GM23338 (cell line): ENCODE measurements around the gene PSMD14. TPM values are rescaled to one million over a fixed set of nuclear protein-coding genes. Genes with fewer than 3 reads are reported as not detected.

Experiments used
- ATAC-seq: fragments of 200-7000 bp; cut with Tn5 transposase; 3 replicates; pipeline ENCODE4 v1.9.1; 2020
- DNase-seq: peaks from one replicate; pipeline ENCODE4 v3.0.0-alpha.2; 2015; ENCODE audit warnings: low spot score
- H2AFZ ChIP-seq: fragments of 200-600 bp; sonication (generic); 2 replicates; pipeline ENCODE4 v1.8.0; 2016; ENCODE audit warnings: antibody characterized with exemption, mild to moderate bottlenecking, moderate library complexity
- H3F3A ChIP-seq: fragments of 200-600 bp; sonication (generic); replicated peaks from 2 replicates; pipeline ENCODE4 v1.8.0; 2017; ENCODE audit warnings: antibody characterized with exemption, mixed run types, low read depth
- H3K27ac ChIP-seq: fragments of 200-600 bp; sonication (generic); 2 replicates; pipeline ENCODE4 v1.6.1; 2016; ENCODE audit warnings: low read depth
- H3K27me3 ChIP-seq: fragments of 200-600 bp; sonication (generic); 2 replicates; pipeline ENCODE4 v1.8.0; 2016; ENCODE audit warnings: mild to moderate bottlenecking, mixed run types, moderate library complexity; ENCODE audit not compliant: insufficient read depth
- H3K36me3 ChIP-seq: fragments of 200-600 bp; sonication (generic); 2 replicates; pipeline ENCODE4 v1.8.0; 2016; ENCODE audit warnings: mild to moderate bottlenecking; ENCODE audit not compliant: insufficient read depth
- H3K4me1 ChIP-seq: fragments of 200-600 bp; sonication (generic); 2 replicates; pipeline ENCODE4 v1.8.0; 2016; ENCODE audit warnings: mild to moderate bottlenecking, moderate library complexity; ENCODE audit not compliant: insufficient read depth
- H3K4me2 ChIP-seq: fragments of 200-600 bp; sonication (generic); 2 replicates; pipeline ENCODE4 v1.7.1; 2017; ENCODE audit warnings: mixed run types
- H3K4me3 ChIP-seq: fragments of 200-600 bp; sonication (generic); 2 replicates; pipeline ENCODE4 v1.6.1; 2016; ENCODE audit warnings: mixed run types
- H3K79me2 ChIP-seq: fragments of 200-600 bp; sonication (generic); replicated peaks from 2 replicates; pipeline ENCODE4 v1.8.0; 2017; ENCODE audit warnings: mild to moderate bottlenecking; ENCODE audit not compliant: insufficient read depth
- H3K9me2 ChIP-seq: fragments of 200-600 bp; sonication (generic); 2 replicates; pipeline ENCODE4 v1.8.0; 2017; ENCODE audit not compliant: insufficient read depth
- H4K20me1 ChIP-seq: fragments of 200-600 bp; sonication (generic); replicated peaks from 2 replicates; pipeline ENCODE4 v1.8.0; 2017; ENCODE audit warnings: mild to moderate bottlenecking; ENCODE audit not compliant: insufficient read depth
- H3K27ac Mint-ChIP-seq: 2 replicates; pipeline ENCODE4 v1.8.0; 2020; ENCODE audit warnings: inconsistent platforms, mild to moderate bottlenecking, moderate library complexity, mixed read lengths
- H3K27me3 Mint-ChIP-seq: 3 replicates; pipeline ENCODE4 v1.8.0; 2022; ENCODE audit warnings: low read depth, mild to moderate bottlenecking, moderate library complexity, mixed read lengths, inconsistent platforms; ENCODE audit not compliant: insufficient read depth, poor library complexity
- H3K36me3 Mint-ChIP-seq: 3 replicates; pipeline ENCODE4 v1.8.0; 2021; ENCODE audit warnings: low read depth, mild to moderate bottlenecking, inconsistent platforms, moderate library complexity, mixed read lengths
- H3K4me1 Mint-ChIP-seq: 3 replicates; pipeline ENCODE4 v1.8.0; 2020; ENCODE audit warnings: mild to moderate bottlenecking, inconsistent platforms, mixed read lengths
- H3K4me3 Mint-ChIP-seq: 3 replicates; pipeline ENCODE4 v1.8.0; 2021; ENCODE audit warnings: moderate library complexity, mild to moderate bottlenecking, inconsistent platforms, mixed read lengths
- H3K9me3 Mint-ChIP-seq: 3 replicates; pipeline ENCODE4 v1.8.0; 2020; ENCODE audit warnings: moderate library complexity, mild to moderate bottlenecking, inconsistent platforms, mixed read lengths
- CREB1 ChIP-seq: fragments of 250-450 bp; sonication (Bioruptor Pico); IDR thresholded peaks from 2 replicates; pipeline ENCODE4 v1.5.0; 2020; ENCODE audit warnings: low read depth, mild to moderate bottlenecking, moderate library complexity
- CTCF ChIP-seq, 2 experiments: fragments of 200-600 bp in 1 of 2; sonication (generic) in 1 of 2; conservative IDR thresholded peaks; 2 replicates each; pipeline versions ENCODE4 v1.5.1 to v1.6.1; 2016 to 2017; ENCODE audit warnings: antibody characterized with exemption in 2 of 2, low read depth in 2 of 2, mild to moderate bottlenecking in 2 of 2, moderate library complexity in 1 of 2
- ETS1 ChIP-seq: IDR thresholded peaks from 2 replicates; pipeline ENCODE4 v1.6.1; 2016; ENCODE audit warnings: antibody characterized with exemption
- EZH2 ChIP-seq: fragments of 200-600 bp; sonication (generic); IDR thresholded peaks from one replicate; pipeline ENCODE4 v1.8.0; 2017; ENCODE audit warnings: antibody characterized with exemption, mild to moderate bottlenecking, low read depth; ENCODE audit not compliant: unreplicated experiment
- EZH2phosphoT487 ChIP-seq: fragments of 200-600 bp; sonication (generic); IDR thresholded peaks from one replicate; pipeline ENCODE4 v1.8.1; 2018; ENCODE audit warnings: antibody characterized with exemption; ENCODE audit not compliant: unreplicated experiment
- JUNB ChIP-seq: IDR thresholded peaks from one replicate; pipeline ENCODE4 v1.6.1; 2016; ENCODE audit warnings: antibody characterized with exemption; ENCODE audit not compliant: unreplicated experiment
- NANOG ChIP-seq: IDR thresholded peaks from 2 replicates; pipeline ENCODE4 v1.6.1; 2016; ENCODE audit warnings: antibody characterized with exemption, borderline replicate concordance
- POLR2AphosphoS5 ChIP-seq: IDR thresholded peaks from 2 replicates; pipeline ENCODE4 v1.6.1; 2016; ENCODE audit warnings: antibody characterized with exemption, low read depth
- REST ChIP-seq: IDR thresholded peaks from one replicate; pipeline ENCODE4 v1.6.1; 2018; ENCODE audit warnings: antibody characterized with exemption; ENCODE audit not compliant: unreplicated experiment
- STAT1 ChIP-seq: IDR thresholded peaks from one replicate; pipeline ENCODE4 v1.6.1; 2016; ENCODE audit warnings: antibody characterized with exemption; ENCODE audit not compliant: unreplicated experiment
- polyA plus RNA-seq: library from polyadenylated mRNA; unstranded; fragments of >200 nt; fragmentation: Nextera tagmentation; extraction: Ambion mirVana; gene quantifications from 2 replicates; pipeline ENCODE4 v1.2.1, GENCODE V29; 2016
- total RNA-seq: library from RNA; depleted of rRNA; stranded (reverse); fragments of >200 nt; shearing (Covaris generic); gene quantifications from 2 replicates; pipeline ENCODE4 v1.2.3, GENCODE V29; 2014

The PSMD14 gene
- total and polyA plus RNA-seq, 2 experiments from 2014 or later = 92.2 to 123 TPM

GRCh38 chr2:161436411-161436810 lies 128.2 kb downstream of the PSMD14 start:
- Mint-ChIP-seq H3K27me3 (peaks cover 6% of the 10 kb centered on the region), H3K36me3 (no peaks in the 10 kb centered on the region), H3K4me1 (peaks cover 7% of the 10 kb centered on the region; the same call in 2 of the 3 replicates), H3K4me3 (no peak overlapping the region), H3K9me3 (no peaks in the 10 kb centered on the region), H3K27ac (no peak overlapping the region)
- DNase-seq (no peak), ATAC-seq (no peak)
- H3F3A ChIP-seq = no peaks in the 10 kb centered on the region
- no peak overlapping the region for H2AFZ ChIP-seq
- H4K20me1 ChIP-seq = no peaks in the 10 kb centered on the region
- no peak overlapping the region for H3K27ac ChIP-seq
- no peak for TF ChIP-seq NANOG
- H3K79me2 ChIP-seq = no peaks in the 10 kb centered on the region
- H3K27me3 ChIP-seq = peaks cover 14% of the 10 kb centered on the region; the same call in 1 of the 2 replicates
- H3K36me3 ChIP-seq = no peaks in the 10 kb centered on the region
- H3K4me2 ChIP-seq = no peak overlapping the region
- no peak overlapping the region for H3K4me3 ChIP-seq
- no peaks in the 10 kb centered on the region for H3K9me2 ChIP-seq
- H3K4me1 ChIP-seq = no peaks in the 10 kb centered on the region

- no peak overlapping the region for H3K4me3 Mint-ChIP-seq
- Histone ChIP-seq H3K4me3 (no peak overlapping the region), H3K79me2 (no peaks in the 10 kb centered on the region), H4K20me1 (no peaks in the 10 kb centered on the region), H3K4me2 (no peak overlapping the region), H3K27me3 (no peaks in the 10 kb centered on the region), H3K27ac (no peak overlapping the region), H3K4me1 (no peaks in the 10 kb centered on the region), H3K36me3 (no peaks in the 10 kb centered on the region), H3K9me2 (no peaks in the 10 kb centered on the region), H2AFZ (no peak overlapping the region), H3F3A (no peaks in the 10 kb centered on the region)
- no peak overlapping the region for H3K27ac Mint-ChIP-seq
- ATAC-seq (no peak), DNase-seq (no peak)
- no peaks in the 10 kb centered on the region for H3K4me1 Mint-ChIP-seq
- H3K27me3 Mint-ChIP-seq = no peaks in the 10 kb centered on the region
- no peaks in the 10 kb centered on the region for H3K9me3 Mint-ChIP-seq
- no peaks in the 10 kb centered on the region for H3K36me3 Mint-ChIP-seq
- TF ChIP-seq JUNB = no peak
- no peak for TF ChIP-seq REST
- TF ChIP-seq CTCF (conservative IDR thresholded peaks at IDR 0.05; ENCODE audit: low read depth in 2 of 2) = no peak
- TF ChIP-seq CREB1 (CRISPR knock-in tag) = no peak
- no peak for TF ChIP-seq STAT1
- TF ChIP-seq POLR2AphosphoS5 = no peak
- TF ChIP-seq NANOG = no peak
- no peak for TF ChIP-seq EZH2phosphoT487
- TF ChIP-seq EZH2 = no peak
- no peak for TF ChIP-seq ETS1
These were observed 130.4 kb downstream of the PSMD14 start for GRCh38 chr2:161438598-161438997.
